ENCODE measurements around the gene PARVA. TPM values are rescaled to one million over a fixed set of nuclear protein-coding genes. Genes with fewer than 3 reads are reported as not detected.

Gene PARVA
- total RNA-seq, 1 donor from 2014 or later: 15.0 TPM

GRCh38 chr11:12546660-12547059, 169.3 kb downstream of the PARVA start:
- Mint-ChIP-seq H3K4me3 (ENCODE audit: unreplicated experiment) (no peak overlapping the region), H3K36me3 (ENCODE audit: unreplicated experiment) (no peaks in the 10 kb centered on the region), H3K27me3 (ENCODE audit: unreplicated experiment) (peaks cover 4% of the 10 kb centered on the region), H3K27ac (ENCODE audit: unreplicated experiment) (no peak overlapping the region), H3K9me3 (ENCODE audit: unreplicated experiment) (peaks cover 2% of the 10 kb centered on the region), H3K4me1 (ENCODE audit: low read depth, unreplicated experiment) (peaks cover 6% of the 10 kb centered on the region)
- DNase-seq: no peak
- TF ChIP-seq, protein P1, sequence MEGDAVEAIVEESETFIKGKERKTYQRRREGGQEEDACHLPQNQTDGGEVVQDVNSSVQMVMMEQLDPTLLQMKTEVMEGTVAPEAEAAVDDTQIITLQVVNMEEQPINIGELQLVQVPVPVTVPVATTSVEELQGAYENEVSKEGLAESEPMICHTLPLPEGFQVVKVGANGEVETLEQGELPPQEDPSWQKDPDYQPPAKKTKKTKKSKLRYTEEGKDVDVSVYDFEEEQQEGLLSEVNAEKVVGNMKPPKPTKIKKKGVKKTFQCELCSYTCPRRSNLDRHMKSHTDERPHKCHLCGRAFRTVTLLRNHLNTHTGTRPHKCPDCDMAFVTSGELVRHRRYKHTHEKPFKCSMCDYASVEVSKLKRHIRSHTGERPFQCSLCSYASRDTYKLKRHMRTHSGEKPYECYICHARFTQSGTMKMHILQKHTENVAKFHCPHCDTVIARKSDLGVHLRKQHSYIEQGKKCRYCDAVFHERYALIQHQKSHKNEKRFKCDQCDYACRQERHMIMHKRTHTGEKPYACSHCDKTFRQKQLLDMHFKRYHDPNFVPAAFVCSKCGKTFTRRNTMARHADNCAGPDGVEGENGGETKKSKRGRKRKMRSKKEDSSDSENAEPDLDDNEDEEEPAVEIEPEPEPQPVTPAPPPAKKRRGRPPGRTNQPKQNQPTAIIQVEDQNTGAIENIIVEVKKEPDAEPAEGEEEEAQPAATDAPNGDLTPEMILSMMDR (IDR thresholded peaks at IDR 0.05; ENCODE audit: partially characterized antibody, unreplicated experiment): no peak

DNA sequence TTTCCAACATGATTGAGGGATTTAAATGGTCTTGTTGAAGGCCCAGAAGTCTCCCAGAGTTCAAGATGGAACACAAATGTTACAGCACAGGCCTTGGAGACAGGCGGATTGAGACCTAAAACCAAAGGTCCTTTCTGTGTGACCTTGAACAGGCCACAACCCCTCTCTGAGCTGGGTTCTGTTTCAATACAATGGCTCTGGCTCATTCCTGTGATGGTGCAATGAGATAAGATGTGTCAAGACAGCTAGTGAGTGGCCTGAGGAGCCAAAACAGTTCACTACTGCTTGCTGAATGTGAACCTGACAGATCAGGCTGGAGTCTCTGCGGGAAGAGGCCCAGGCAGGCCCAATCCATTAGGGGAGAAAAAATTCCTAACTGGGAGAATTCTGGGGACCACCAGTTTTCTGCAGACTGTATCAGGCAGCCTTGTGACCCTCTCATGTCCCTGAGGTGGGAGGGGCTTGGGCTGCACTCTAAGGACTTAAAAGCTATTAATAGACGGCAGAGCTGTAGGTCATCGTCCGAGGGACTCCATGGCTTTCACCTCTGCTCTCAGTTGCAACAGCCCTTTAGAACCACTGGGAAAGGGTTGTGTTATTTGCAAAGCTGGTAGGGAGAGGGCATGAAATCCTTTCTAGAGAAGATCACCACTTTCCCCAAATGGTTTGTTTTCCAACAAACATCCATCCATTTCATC, 170.7 kb downstream of the PARVA start:
- H3K4me1 Mint-ChIP-seq (ENCODE audit: low read depth, unreplicated experiment): peaks cover 6% of the 10 kb centered on the region
- H3K9me3 Mint-ChIP-seq (ENCODE audit: unreplicated experiment): no peaks in the 10 kb centered on the region
- H3K36me3 Mint-ChIP-seq (ENCODE audit: unreplicated experiment): no peaks in the 10 kb centered on the region
- TF ChIP-seq, protein P1 (IDR thresholded peaks at IDR 0.05; ENCODE audit: partially characterized antibody, unreplicated experiment): no peak
- peak; percentile 31 for DNase-seq
- H3K27ac Mint-ChIP-seq (ENCODE audit: unreplicated experiment): no peak overlapping the region
- H3K27me3 Mint-ChIP-seq (ENCODE audit: unreplicated experiment): peaks cover 4% of the 10 kb centered on the region
- H3K4me3 Mint-ChIP-seq (ENCODE audit: unreplicated experiment): no peak overlapping the region

GRCh38 chr11:12552692-12553091, 175.3 kb downstream of the PARVA start:
- Mint-ChIP-seq H3K27me3 (ENCODE audit: unreplicated experiment) (no peaks in the 10 kb centered on the region), H3K36me3 (ENCODE audit: unreplicated experiment) (peaks cover 6% of the 10 kb centered on the region), H3K9me3 (ENCODE audit: unreplicated experiment) (peaks cover 2% of the 10 kb centered on the region), H3K27ac (ENCODE audit: unreplicated experiment) (no peak overlapping the region), H3K4me3 (ENCODE audit: unreplicated experiment) (no peak overlapping the region), H3K4me1 (ENCODE audit: low read depth, unreplicated experiment) (peaks cover 10% of the 10 kb centered on the region)
- DNase-seq: no peak
- TF ChIP-seq, protein P1 (IDR thresholded peaks at IDR 0.05; ENCODE audit: partially characterized antibody, unreplicated experiment): no peak

DNA sequence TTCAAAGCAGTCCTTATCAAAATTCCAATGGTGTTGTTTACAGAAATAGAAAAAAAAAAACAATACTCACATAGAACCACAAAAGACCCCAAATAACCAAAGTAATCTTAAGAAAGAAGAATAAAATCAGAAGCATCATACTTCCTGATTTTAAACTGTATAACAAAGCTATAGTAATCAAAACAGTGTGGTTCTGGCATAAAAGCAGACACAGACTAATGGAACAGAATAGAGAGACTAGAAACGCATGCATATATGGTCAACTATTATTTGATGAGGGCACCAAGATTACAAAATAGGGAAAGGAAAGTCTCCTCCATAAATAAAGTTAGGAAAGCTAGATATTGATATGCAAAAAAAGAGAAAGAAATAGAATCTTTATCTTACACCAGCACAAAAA, 176.8 kb downstream of the PARVA start:
- H3K27ac Mint-ChIP-seq (ENCODE audit: unreplicated experiment): no peak overlapping the region
- no peak for DNase-seq

GRCh38 chr11:12556155-12556554, 178.8 kb downstream of the PARVA start:
- Mint-ChIP-seq H3K27me3 (ENCODE audit: unreplicated experiment) (no peaks in the 10 kb centered on the region), H3K36me3 (ENCODE audit: unreplicated experiment) (peaks cover 6% of the 10 kb centered on the region), H3K4me1 (ENCODE audit: low read depth, unreplicated experiment) (peaks cover 10% of the 10 kb centered on the region), H3K27ac (ENCODE audit: unreplicated experiment) (no peak overlapping the region), H3K4me3 (ENCODE audit: unreplicated experiment) (no peak overlapping the region), H3K9me3 (ENCODE audit: unreplicated experiment) (peaks cover 2% of the 10 kb centered on the region)
- TF ChIP-seq, protein P1 (IDR thresholded peaks at IDR 0.05; ENCODE audit: partially characterized antibody, unreplicated experiment): no peak
- no peak for DNase-seq

More for the DNA sequence above, 176.8 kb downstream of the PARVA start:
- peaks cover 2% of the 10 kb centered on the region for H3K9me3 Mint-ChIP-seq (ENCODE audit: unreplicated experiment)
- H3K4me3 Mint-ChIP-seq (ENCODE audit: unreplicated experiment): no peak overlapping the region
- H3K36me3 Mint-ChIP-seq (ENCODE audit: unreplicated experiment): peaks cover 6% of the 10 kb centered on the region
- no peaks in the 10 kb centered on the region for H3K27me3 Mint-ChIP-seq (ENCODE audit: unreplicated experiment)
- H3K4me1 Mint-ChIP-seq (ENCODE audit: low read depth, unreplicated experiment): peaks cover 6% of the 10 kb centered on the region
- TF ChIP-seq, protein P1 (IDR thresholded peaks at IDR 0.05; ENCODE audit: partially characterized antibody, unreplicated experiment): no peak
